Naive thymus-derived CD4-positive, alpha-beta T cell (primary cell): ENCODE results near the gene MYO10. TPM values are rescaled to one million over a fixed set of nuclear protein-coding genes. Genes with fewer than 3 reads are reported as not detected.

Experiments
- ATAC-seq: fragments of 150-1000 bp; cut with Tn5 transposase; 2 replicates; pipeline ENCODE4 v1.10.0; 2021; ENCODE audit warnings: mild to moderate bottlenecking, moderate library complexity
- CTCF ChIA-PET: fragments of 350-600 bp; sonication (Branson Sonifier 250); formaldehyde crosslinking; loops from one replicate; lab custom pipeline; 2021; ENCODE audit warnings: antibody characterized with exemption; lab: Charles Lee
- POLR2A ChIA-PET: fragments of 350-600 bp; sonication (Branson Sonifier 250); formaldehyde crosslinking; loops from one replicate; lab custom pipeline; 2021; ENCODE audit warnings: antibody characterized with exemption, inconsistent platforms; lab: Charles Lee
- DNase-seq, 9 donors: peaks; one replicate each; pipeline versions ENCODE4 v3.0.0 to v3.0.0-alpha.2; 2020 to 2022; ENCODE audit warnings: mixed read lengths in 1 of 9
- H3K27ac ChIP-seq: one replicate; pipeline ENCODE4 v1.7.0; 2013; ENCODE audit warnings: mild to moderate bottlenecking, low read depth, low read length, moderate library complexity
- H3K27me3 ChIP-seq, 2 donors: one replicate each; pipeline ENCODE4 v1.7.0; 2013; ENCODE audit warnings: low read length in 2 of 2, mild to moderate bottlenecking in 2 of 2, moderate library complexity in 2 of 2; ENCODE audit not compliant: control insufficient read depth in 2 of 2, insufficient read depth in 2 of 2
- H3K36me3 ChIP-seq, 3 experiments: 1 replicate in 2 of 3; 2 replicates in 1 of 3; pipeline ENCODE4 v1.7.0; 2013; ENCODE audit warnings: low read length in 3 of 3, mild to moderate bottlenecking in 3 of 3, moderate library complexity in 1 of 3; ENCODE audit not compliant: insufficient read depth in 3 of 3, control insufficient read depth in 2 of 3
- H3K4me1 ChIP-seq, 2 donors: one replicate each; pipeline ENCODE4 v1.7.0; 2013; ENCODE audit warnings: low read length in 2 of 2, mild to moderate bottlenecking in 2 of 2, moderate library complexity in 1 of 2; ENCODE audit not compliant: control insufficient read depth in 2 of 2, insufficient read depth in 2 of 2
- H3K4me3 ChIP-seq: 2 replicates; pipeline ENCODE4 v1.7.0; 2013; ENCODE audit warnings: mild to moderate bottlenecking, low read length
- H3K9me3 ChIP-seq, 3 experiments: 1 replicate in 2 of 3; 2 replicates in 1 of 3; pipeline ENCODE4 v1.7.0; 2013; ENCODE audit warnings: low read length in 3 of 3; ENCODE audit not compliant: control insufficient read depth in 2 of 3
- H3K27ac Mint-ChIP-seq, 9 donors: one replicate each; pipeline ENCODE4 v1.8.0; 2020 to 2022; ENCODE audit warnings: mixed read lengths in 9 of 9, mild to moderate bottlenecking in 8 of 9, moderate library complexity in 5 of 9, inconsistent platforms in 2 of 9
- H3K27me3 Mint-ChIP-seq, 5 donors: one replicate each; pipeline ENCODE4 v1.8.0; 2021 to 2022; ENCODE audit warnings: mixed read lengths in 5 of 5, mild to moderate bottlenecking in 1 of 5
- H3K36me3 Mint-ChIP-seq, 5 donors: one replicate each; pipeline ENCODE4 v1.8.0; 2020 to 2022; ENCODE audit warnings: mixed read lengths in 5 of 5, mild to moderate bottlenecking in 3 of 5, inconsistent platforms in 1 of 5
- H3K4me1 Mint-ChIP-seq, 7 donors: one replicate each; pipeline ENCODE4 v1.8.0; 2020 to 2022; ENCODE audit warnings: mixed read lengths in 7 of 7, mild to moderate bottlenecking in 3 of 7, inconsistent platforms in 1 of 7
- H3K4me3 Mint-ChIP-seq, 10 donors: one replicate each; pipeline ENCODE4 v1.8.0; 2020 to 2022; ENCODE audit warnings: mild to moderate bottlenecking in 10 of 10, mixed read lengths in 10 of 10, moderate library complexity in 6 of 10, inconsistent platforms in 2 of 10
- H3K9me3 Mint-ChIP-seq, 11 donors: one replicate each; pipeline ENCODE4 v1.8.0; 2020 to 2022; ENCODE audit warnings: mixed read lengths in 11 of 11, mild to moderate bottlenecking in 4 of 11, inconsistent platforms in 1 of 11, moderate library complexity in 1 of 11
- intact Hi-C, 2 donors: fragments of 100-400 bp; cut with micrococcal nuclease; formaldehyde crosslinking; loops; one replicate each; pipeline ENCODE4 v1.15.1; 2023
- polyA plus RNA-seq, 2 donors: library from polyadenylated mRNA; unstranded; fragments of 300-500 nt; fragmentation: Illumina TruSeq; gene quantifications; one replicate each; pipeline ENCODE4 v1.2.3, GENCODE V29; 2021
- total RNA-seq, 6 experiments: library from RNA in 5 of 6; stranded (reverse) in 5 of 6; gene quantifications; 1 replicate in 5 of 6; 2 replicates in 1 of 6; pipeline ENCODE4 v1.2.3 and lab custom pipeline; 2021 to 2026

MYO10 gene
- total and polyA plus RNA-seq, 7 experiments from 2014 or later: 0.02 to 1.0 TPM; not detected in 5

DNA sequence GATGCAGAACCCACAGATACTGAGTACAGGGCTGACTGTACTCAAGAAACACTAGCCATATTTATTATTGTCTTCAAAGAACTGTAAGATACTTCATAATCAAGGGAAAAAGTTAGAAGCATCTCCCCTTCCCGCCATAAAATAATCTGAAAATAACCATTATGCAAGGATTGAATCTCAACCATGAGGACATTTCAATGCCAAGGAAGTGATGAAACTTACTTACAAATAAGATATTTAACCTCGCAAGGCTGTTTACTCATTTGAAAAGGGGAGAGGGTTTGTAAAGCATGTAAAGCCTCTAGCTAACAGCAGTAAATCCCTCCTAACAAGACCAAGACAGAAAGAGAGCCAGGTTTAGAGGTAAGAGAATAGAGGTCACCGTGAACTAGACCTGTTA is 6.3 kb downstream of the MYO10 start:
- Histone ChIP-seq H3K4me3 (no peak overlapping the region), H3K27me3 (peaks cover 0 to 4% of the 10 kb centered on the region in 2 donors), H3K27ac (no peak overlapping the region), H3K36me3 (no peaks in the 10 kb centered on the region), H3K4me1 (peaks cover 0 to 4% of the 10 kb centered on the region in 2 donors), H3K9me3 (no peaks in the 10 kb centered on the region)
- Mint-ChIP-seq H3K4me3 (no peak overlapping the region), H3K9me3 (peaks cover 0 to 9% (median 0%) of the 10 kb centered on the region in 11 donors), H3K27me3 (peaks cover 25 to 51% (median 44%) of the 10 kb centered on the region in 5 donors), H3K27ac (no peak overlapping the region), H3K4me1 (peaks cover 4 to 10% (median 5%) of the 10 kb centered on the region in 7 donors), H3K36me3 (peaks cover 0 to 5% (median 0%) of the 10 kb centered on the region in 5 donors)
- ChIA-PET POLR2A (no interaction called here), CTCF (no interaction called here)
- no peak for DNase-seq
- ATAC-seq: no peak
- intact Hi-C loops: loop anchor here in 1 of 2 donors (10.0 kb wide), 1 partner anchor 265 kb away; no protein-coding TSS in a partner anchor

DNA sequence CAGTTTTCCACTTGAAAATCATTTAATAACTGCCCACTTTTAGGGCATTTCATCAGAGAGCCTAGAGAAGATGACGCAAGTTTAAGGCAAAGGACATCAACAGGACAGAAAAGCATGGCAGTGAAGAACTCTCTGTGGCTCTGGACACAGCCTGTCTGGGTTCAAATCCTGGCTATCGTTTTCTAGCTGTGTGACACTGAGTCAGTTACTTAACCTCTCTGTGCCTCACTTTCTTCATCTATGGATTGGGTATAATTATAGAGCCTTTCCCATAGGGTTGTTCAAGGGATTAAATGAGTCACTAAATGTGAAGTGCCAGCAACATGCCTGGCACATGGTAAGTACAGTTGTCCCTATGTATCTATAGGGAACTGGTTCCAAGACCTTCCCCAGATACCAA is 6.7 kb downstream of the MYO10 start:
- H3K9me3 Mint-ChIP-seq: peaks cover 0 to 9% (median 0%) of the 10 kb centered on the region in 11 donors
- DNase-seq: no peak
- ChIA-PET POLR2A (no interaction called here), CTCF (no interaction called here)
- Histone ChIP-seq H3K4me3 (no peak overlapping the region), H3K27ac (no peak overlapping the region), H3K9me3 (no peaks in the 10 kb centered on the region), H3K27me3 (no peaks in the 10 kb centered on the region), H3K4me1 (no peaks in the 10 kb centered on the region), H3K36me3 (no peaks in the 10 kb centered on the region)
- H3K27ac Mint-ChIP-seq: no peak overlapping the region
- intact Hi-C loops: no loop called here
- no peak overlapping the region for H3K4me3 Mint-ChIP-seq
- peaks cover 0 to 5% (median 0%) of the 10 kb centered on the region in 5 donors for H3K36me3 Mint-ChIP-seq
- H3K4me1 Mint-ChIP-seq: peaks cover 0 to 6% (median under 1%) of the 10 kb centered on the region in 7 donors
- peaks cover 20 to 46% (median 39%) of the 10 kb centered on the region in 5 donors for H3K27me3 Mint-ChIP-seq
- no peak for ATAC-seq

DNA sequence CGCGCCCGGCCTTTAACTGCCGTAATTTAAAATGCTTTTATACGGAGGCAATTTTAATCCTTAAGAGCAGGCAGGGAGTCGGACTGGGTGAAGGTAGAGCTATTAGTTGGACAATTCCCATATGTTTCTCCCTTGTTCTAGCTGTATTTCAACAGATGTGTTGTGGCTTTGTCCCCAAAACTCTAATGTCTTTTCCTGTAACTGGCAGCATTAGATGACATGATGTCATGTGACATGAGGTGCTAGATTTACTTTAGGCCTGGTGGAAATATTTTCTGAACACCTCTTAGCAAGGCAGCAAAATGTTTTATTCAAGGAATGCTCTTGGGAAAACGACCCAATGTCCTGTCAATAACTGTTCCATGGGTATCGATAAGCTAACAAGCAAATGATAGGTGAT is 8.5 kb downstream of the MYO10 start:
- Mint-ChIP-seq H3K27ac (no peak overlapping the region), H3K9me3 (peaks cover 0 to 6% (median 0%) of the 10 kb centered on the region in 11 donors)
- no peak overlapping the region for H3K27ac ChIP-seq

DNA sequence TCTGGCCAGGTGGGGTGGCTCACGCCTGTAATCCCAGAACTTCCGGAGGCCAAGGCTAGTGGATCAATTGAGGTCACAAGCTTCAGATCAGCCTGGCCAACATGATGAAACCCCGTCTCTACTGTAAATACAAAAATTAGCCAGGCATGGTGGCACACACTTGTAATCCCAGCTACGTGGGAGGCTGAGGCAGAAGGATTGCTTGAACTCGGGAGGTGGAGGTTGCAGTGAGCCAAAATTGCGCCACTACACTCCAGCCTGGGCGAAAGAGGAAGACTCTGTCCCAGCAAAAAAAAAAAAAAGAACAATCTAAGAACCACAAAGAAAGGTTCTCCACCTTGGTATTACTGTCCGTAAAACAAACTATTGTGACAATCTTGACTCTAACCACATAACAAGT is 9.7 kb downstream of the MYO10 start:
- no peaks in the 10 kb centered on the region for H3K4me1 Mint-ChIP-seq
- H3K9me3 Mint-ChIP-seq: peaks cover 0 to 5% (median 0%) of the 10 kb centered on the region in 11 donors
- DNase-seq (no peak), ATAC-seq (no peak)
- intact Hi-C loops: no loop called here
- Histone ChIP-seq H3K9me3 (no peaks in the 10 kb centered on the region), H3K4me3 (no peak overlapping the region), H3K27me3 (no peaks in the 10 kb centered on the region), H3K27ac (no peak overlapping the region), H3K36me3 (no peaks in the 10 kb centered on the region), H3K4me1 (no peaks in the 10 kb centered on the region)
- POLR2A ChIA-PET: no interaction called here
- no peaks in the 10 kb centered on the region for H3K36me3 Mint-ChIP-seq
- H3K27me3 Mint-ChIP-seq: peaks cover 3 to 17% (median 11%) of the 10 kb centered on the region in 5 donors
- no peak overlapping the region for H3K27ac Mint-ChIP-seq
- CTCF ChIA-PET: no interaction called here
- H3K4me3 Mint-ChIP-seq: no peak overlapping the region

More for the DNA sequence above, 8.5 kb downstream of the MYO10 start:
- H3K27me3 Mint-ChIP-seq: peaks cover 9 to 29% (median 23%) of the 10 kb centered on the region in 5 donors
- H3K36me3 Mint-ChIP-seq: peaks cover 0 to 5% (median 0%) of the 10 kb centered on the region in 5 donors
- no peaks in the 10 kb centered on the region for H3K36me3 ChIP-seq
- H3K27me3 ChIP-seq: no peaks in the 10 kb centered on the region
- no peaks in the 10 kb centered on the region for H3K4me1 Mint-ChIP-seq
- intact Hi-C loops: no loop called here
- CTCF ChIA-PET: no interaction called here
- DNase-seq (no peak), ATAC-seq (no peak)
- POLR2A ChIA-PET: no interaction called here
- H3K4me1 ChIP-seq: no peaks in the 10 kb centered on the region
- no peak overlapping the region for H3K4me3 Mint-ChIP-seq
- no peak overlapping the region for H3K4me3 ChIP-seq
- no peaks in the 10 kb centered on the region for H3K9me3 ChIP-seq

DNA sequence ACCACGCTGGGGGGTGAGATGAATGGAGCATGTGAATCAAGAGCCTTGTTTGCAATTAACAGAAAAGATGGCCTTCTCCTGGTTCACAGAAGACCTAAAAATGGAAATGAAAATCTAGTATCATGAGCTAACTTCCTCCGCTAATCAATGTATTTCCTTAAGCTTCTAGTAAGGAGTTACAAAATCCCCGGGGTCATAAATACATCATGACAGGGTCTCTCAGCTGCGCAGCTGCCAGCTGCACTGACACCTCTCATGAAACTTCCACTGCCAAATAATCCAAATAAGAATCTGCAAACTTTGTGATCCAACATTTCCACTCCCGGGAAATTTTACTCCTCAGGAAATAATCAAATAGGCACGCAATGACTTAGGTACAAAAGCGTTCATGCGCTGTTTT is 11.9 kb downstream of the MYO10 start:
- H3K4me3 Mint-ChIP-seq: no peak overlapping the region
- no peak for DNase-seq
- ChIA-PET POLR2A (no interaction called here), CTCF (no interaction called here)
- no peak overlapping the region for H3K27ac Mint-ChIP-seq
- no peak overlapping the region for H3K27ac ChIP-seq
- peaks cover 0 to 11% (median 0%) of the 10 kb centered on the region in 11 donors for H3K9me3 Mint-ChIP-seq
- intact Hi-C loops: no loop called here
- no peaks in the 10 kb centered on the region for H3K27me3 ChIP-seq
- peaks cover 0 to 4% (median under 1%) of the 10 kb centered on the region in 5 donors for H3K27me3 Mint-ChIP-seq
- H3K4me1 Mint-ChIP-seq: no peaks in the 10 kb centered on the region
- H3K36me3 Mint-ChIP-seq: no peaks in the 10 kb centered on the region
- no peaks in the 10 kb centered on the region for H3K9me3 ChIP-seq
- H3K4me1 ChIP-seq: no peaks in the 10 kb centered on the region
- H3K36me3 ChIP-seq: no peaks in the 10 kb centered on the region
- H3K4me3 ChIP-seq: no peak overlapping the region
- no peak for ATAC-seq

DNA sequence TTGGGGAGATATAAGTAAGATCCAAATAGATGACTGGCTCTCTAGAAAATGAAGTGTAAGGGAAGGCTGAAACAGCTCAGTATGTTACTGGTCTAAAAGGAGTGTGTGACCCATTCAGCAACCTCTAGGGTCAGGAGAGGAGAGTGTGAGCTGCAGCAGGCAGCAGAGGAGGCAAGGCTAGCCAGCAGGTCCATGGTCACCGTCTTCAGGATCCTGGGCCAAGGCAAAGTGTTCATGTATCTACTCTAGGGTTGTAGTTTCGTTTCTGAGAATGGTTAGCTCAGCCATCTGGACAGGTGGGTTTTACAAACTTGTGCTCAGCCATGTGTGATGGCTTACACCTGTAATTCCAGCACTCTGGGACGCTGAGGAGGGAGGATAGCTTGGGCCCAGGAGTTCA is 13.7 kb downstream of the MYO10 start:
- ChIA-PET POLR2A (no interaction called here), CTCF (no interaction called here)
- ATAC-seq (no peak), DNase-seq (no peak)
- Mint-ChIP-seq H3K36me3 (no peaks in the 10 kb centered on the region), H3K27me3 (peaks cover 0 to 5% (median 0%) of the 10 kb centered on the region in 5 donors), H3K9me3 (peaks cover 0 to 11% (median 0%) of the 10 kb centered on the region in 11 donors), H3K4me1 (no peaks in the 10 kb centered on the region), H3K27ac (no peak overlapping the region), H3K4me3 (no peak overlapping the region)
- H3K27ac ChIP-seq: no peak overlapping the region
- intact Hi-C loops: no loop called here
- H3K27me3 ChIP-seq: no peaks in the 10 kb centered on the region
- no peaks in the 10 kb centered on the region for H3K36me3 ChIP-seq
- H3K9me3 ChIP-seq: no peaks in the 10 kb centered on the region
- H3K4me3 ChIP-seq: no peak overlapping the region
- H3K4me1 ChIP-seq: no peaks in the 10 kb centered on the region

DNA sequence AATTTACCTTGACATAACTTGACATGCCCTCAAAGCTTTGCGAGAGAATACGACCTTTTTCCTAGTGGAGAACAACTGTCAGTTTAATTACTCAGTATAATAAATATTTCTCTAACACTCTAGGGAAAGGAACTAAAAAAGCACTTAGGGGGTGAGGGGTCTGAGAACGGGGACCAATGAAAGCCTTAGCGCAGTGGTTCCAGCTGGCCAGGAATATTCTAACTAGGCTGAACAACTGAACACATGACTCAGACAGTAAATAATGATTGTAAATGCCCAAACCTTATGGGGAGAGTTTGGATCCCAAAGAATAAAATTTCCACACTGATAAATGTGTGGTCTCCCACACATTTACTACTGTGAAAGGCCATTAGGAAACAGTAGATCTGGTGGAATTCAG is 14.9 kb downstream of the MYO10 start:
- POLR2A ChIA-PET: no interaction called here
- CTCF ChIA-PET: no interaction called here
- Mint-ChIP-seq H3K4me1 (no peaks in the 10 kb centered on the region), H3K27me3 (peaks cover 0 to 5% (median 0%) of the 10 kb centered on the region in 5 donors), H3K27ac (no peak overlapping the region), H3K9me3 (peaks cover 0 to 10% (median 0%) of the 10 kb centered on the region in 11 donors), H3K4me3 (no peak overlapping the region), H3K36me3 (no peaks in the 10 kb centered on the region)
- Histone ChIP-seq H3K36me3 (no peaks in the 10 kb centered on the region), H3K4me3 (no peak overlapping the region), H3K27ac (no peak overlapping the region), H3K27me3 (no peaks in the 10 kb centered on the region), H3K4me1 (no peaks in the 10 kb centered on the region), H3K9me3 (no peaks in the 10 kb centered on the region)
- intact Hi-C loops: no loop called here
- ATAC-seq (no peak), DNase-seq (no peak)
